WTC11 (cell line): ENCODE data around the gene TIAM2. TPM values are rescaled to one million over a fixed set of nuclear protein-coding genes. Genes with fewer than 3 reads are reported as not detected.

Experiments
- ATAC-seq: fragments of 200-7000 bp; cut with Tn5 transposase; 2 replicates; pipeline ENCODE4 v1.10.0; 2021; ENCODE audit warnings: mild to moderate bottlenecking, moderate library complexity
- CTCF ChIA-PET: fragments of 300-600 bp; sonication (Branson Sonifier 250); formaldehyde crosslinking; loops from one replicate; lab custom pipeline; 2021; ENCODE audit warnings: antibody characterized with exemption; lab: Charles Lee
- POLR2A ChIA-PET: fragments of 350-600 bp; sonication (Branson Sonifier 250); formaldehyde crosslinking; loops from one replicate; lab custom pipeline; 2021; ENCODE audit warnings: antibody characterized with exemption; lab: Charles Lee
- DNase-seq: peaks from one replicate; pipeline ENCODE4 v3.0.0; 2021; ENCODE audit warnings: low spot score
- H3K27ac Mint-ChIP-seq: 2 replicates; pipeline ENCODE4 v1.8.0; 2021; ENCODE audit warnings: mixed read lengths
- H3K27me3 Mint-ChIP-seq: 2 replicates; pipeline ENCODE4 v1.8.0; 2021; ENCODE audit warnings: low read depth, mild to moderate bottlenecking, moderate library complexity, mixed read lengths
- H3K36me3 Mint-ChIP-seq: 2 replicates; pipeline ENCODE4 v1.8.0; 2021; ENCODE audit warnings: mixed read lengths
- H3K4me1 Mint-ChIP-seq: 2 replicates; pipeline ENCODE4 v1.8.0; 2022; ENCODE audit warnings: mixed read lengths
- H3K4me3 Mint-ChIP-seq: 2 replicates; pipeline ENCODE4 v1.8.0; 2021; ENCODE audit warnings: mild to moderate bottlenecking, moderate library complexity, mixed read lengths
- H3K9me3 Mint-ChIP-seq: 2 replicates; pipeline ENCODE4 v1.8.0; 2021; ENCODE audit warnings: mixed read lengths
- AR ChIP-seq: fragments of 250-450 bp; sonication (Bioruptor Pico); IDR thresholded peaks from 2 replicates; pipeline ENCODE4 v1.9.0; 2021; ENCODE audit warnings: mild to moderate bottlenecking
- ARID4B ChIP-seq: sonication (generic); formaldehyde crosslinking; IDR thresholded peaks from 2 replicates; pipeline ENCODE4 v1.8.0; 2023; ENCODE audit warnings: missing genetic modification reagents, mild to moderate bottlenecking, borderline replicate concordance
- E2F1 ChIP-seq: sonication (generic); formaldehyde crosslinking; IDR thresholded peaks from 2 replicates; pipeline ENCODE4 v1.8.0; 2022; ENCODE audit warnings: mild to moderate bottlenecking, missing genetic modification reagents
- EMX1 ChIP-seq: fragments of 250-450 bp; sonication (Bioruptor Pico); IDR thresholded peaks from 2 replicates; pipeline ENCODE4 v1.8.0; 2021; ENCODE audit warnings: mild to moderate bottlenecking
- ERG ChIP-seq: fragments of 250-450 bp; sonication (Bioruptor Pico); IDR thresholded peaks from 2 replicates; pipeline ENCODE4 v1.8.0; 2021; ENCODE audit warnings: mild to moderate bottlenecking
- GTF2I ChIP-seq: fragments of 250-450 bp; sonication (Bioruptor Pico); conservative IDR thresholded peaks from 2 replicates; pipeline ENCODE4 v1.4.0; 2021; ENCODE audit warnings: mild to moderate bottlenecking
- HMGA2 ChIP-seq: fragments of 250-450 bp; sonication (Bioruptor Pico); IDR thresholded peaks from 2 replicates; pipeline ENCODE4 v1.4.0; 2021; ENCODE audit warnings: mild to moderate bottlenecking, moderate library complexity
- IRF1 ChIP-seq: sonication (generic); formaldehyde crosslinking; IDR thresholded peaks from 2 replicates; pipeline ENCODE4 v1.8.0; 2023; ENCODE audit warnings: missing genetic modification reagents
- IRF2 ChIP-seq: sonication (generic); formaldehyde crosslinking; IDR thresholded peaks from 2 replicates; pipeline ENCODE4 v1.8.0; 2022; ENCODE audit warnings: low read depth, missing genetic modification reagents, borderline replicate concordance
- MXD4 ChIP-seq: fragments of 250-450 bp; sonication (Bioruptor Pico); IDR thresholded peaks from 2 replicates; pipeline ENCODE4 v1.8.0; 2021; ENCODE audit warnings: mild to moderate bottlenecking, moderate library complexity, borderline replicate concordance
- NFATC4 ChIP-seq: fragments of 250-450 bp; sonication (Bioruptor Pico); IDR thresholded peaks from 2 replicates; pipeline ENCODE4 v1.9.0; 2021; ENCODE audit warnings: mild to moderate bottlenecking
- NFYB ChIP-seq: sonication (generic); formaldehyde crosslinking; conservative IDR thresholded peaks from 2 replicates; pipeline ENCODE4 v1.8.0; 2022; ENCODE audit warnings: low read depth, missing genetic modification reagents
- SMAD3 ChIP-seq: sonication (generic); formaldehyde crosslinking; IDR thresholded peaks from 2 replicates; pipeline ENCODE4 v1.8.0; 2022; ENCODE audit warnings: missing genetic modification reagents, mild to moderate bottlenecking, borderline replicate concordance
- USF2 ChIP-seq: sonication (generic); formaldehyde crosslinking; IDR thresholded peaks from 2 replicates; pipeline ENCODE4 v1.8.1; 2023; ENCODE audit warnings: mild to moderate bottlenecking, missing genetic modification reagents, moderate library complexity
- ZBTB43 ChIP-seq: sonication (generic); formaldehyde crosslinking; IDR thresholded peaks from 2 replicates; pipeline ENCODE4 v1.8.1; 2023; ENCODE audit warnings: mild to moderate bottlenecking, missing genetic modification reagents
- ZNF121 ChIP-seq: sonication (generic); formaldehyde crosslinking; IDR thresholded peaks from 2 replicates; pipeline ENCODE4 v1.8.0; 2023; ENCODE audit warnings: missing genetic modification reagents
- ZNF219 ChIP-seq: sonication (generic); formaldehyde crosslinking; IDR thresholded peaks from 2 replicates; pipeline ENCODE4 v1.8.0; 2023; ENCODE audit warnings: missing genetic modification reagents, mild to moderate bottlenecking, borderline replicate concordance
- ZNF281 ChIP-seq: sonication (generic); formaldehyde crosslinking; IDR thresholded peaks from 2 replicates; pipeline ENCODE4 v1.8.0; 2023; ENCODE audit warnings: mild to moderate bottlenecking, missing genetic modification reagents
- ZNF396 ChIP-seq: fragments of 250-450 bp; sonication (Bioruptor Pico); IDR thresholded peaks from 2 replicates; pipeline ENCODE4 v1.8.0; 2021; ENCODE audit warnings: mild to moderate bottlenecking, moderate library complexity, borderline replicate concordance
- total RNA-seq: library from RNA; stranded (reverse); gene quantifications from 3 replicates; pipeline ENCODE4 v1.2.3, GENCODE V29; 2021

TIAM2 gene
- total RNA-seq, 1 experiment from 2014 or later = 15.1 TPM

- ATAC-seq (no peak), DNase-seq (no peak)
- Mint-ChIP-seq H3K9me3 (no peaks in the 10 kb centered on the region), H3K27ac (no peak overlapping the region), H3K4me3 (no peak overlapping the region), H3K4me1 (peaks cover 19% of the 10 kb centered on the region), H3K27me3 (no peaks in the 10 kb centered on the region), H3K36me3 (peaks cover 51% of the 10 kb centered on the region)
- TF ChIP-seq HMGA2 = no peak
- TF ChIP-seq E2F1 (CRISPR knock-in tag) = no peak
- no peak for TF ChIP-seq ZNF121 (CRISPR knock-in tag)
- TF ChIP-seq MXD4 (CRISPR knock-in tag) = no peak
- no peak for TF ChIP-seq AR (CRISPR knock-in tag)
- no peak for TF ChIP-seq ZNF281 (CRISPR knock-in tag)
- TF ChIP-seq IRF1 (CRISPR knock-in tag) = no peak
- TF ChIP-seq ZNF396 (CRISPR knock-in tag) = no peak
- no peak for TF ChIP-seq NFATC4 (CRISPR knock-in tag)
- TF ChIP-seq ZNF219 (CRISPR knock-in tag) = no peak
- TF ChIP-seq ZBTB43 (CRISPR knock-in tag) = no peak
- no peak for TF ChIP-seq NFYB (CRISPR knock-in tag)
- no peak for TF ChIP-seq USF2
- no peak for TF ChIP-seq EMX1 (CRISPR knock-in tag)
- no peak for TF ChIP-seq IRF2
- no peak for TF ChIP-seq SMAD3 (CRISPR knock-in tag)
- TF ChIP-seq ARID4B (CRISPR knock-in tag) = no peak
- TF ChIP-seq ERG (CRISPR knock-in tag) = no peak
- TF ChIP-seq GTF2I (CRISPR knock-in tag) = no peak
- POLR2A ChIA-PET = no interaction called here
- CTCF ChIA-PET = interaction anchor here (1.1 kb wide), 1 partner anchor 434 kb away, joined by 3 read pairs; no protein-coding TSS in a partner anchor
Observed at GRCh38 chr6:155301867-155302266, 306.8 kb downstream of the TIAM2 start.
